Measurements from ENCODE around the gene NCSTN. TPM values are rescaled to one million over a fixed set of nuclear protein-coding genes. Genes with fewer than 3 reads are reported as not detected.

The NCSTN gene
- total and polyA plus RNA-seq, 9 of the 15 experiments (the other 6 are each of a cell fraction or from before 2014, with no cell fraction given): 21.3 to 91.1 (median 57.9) TPM

DNA sequence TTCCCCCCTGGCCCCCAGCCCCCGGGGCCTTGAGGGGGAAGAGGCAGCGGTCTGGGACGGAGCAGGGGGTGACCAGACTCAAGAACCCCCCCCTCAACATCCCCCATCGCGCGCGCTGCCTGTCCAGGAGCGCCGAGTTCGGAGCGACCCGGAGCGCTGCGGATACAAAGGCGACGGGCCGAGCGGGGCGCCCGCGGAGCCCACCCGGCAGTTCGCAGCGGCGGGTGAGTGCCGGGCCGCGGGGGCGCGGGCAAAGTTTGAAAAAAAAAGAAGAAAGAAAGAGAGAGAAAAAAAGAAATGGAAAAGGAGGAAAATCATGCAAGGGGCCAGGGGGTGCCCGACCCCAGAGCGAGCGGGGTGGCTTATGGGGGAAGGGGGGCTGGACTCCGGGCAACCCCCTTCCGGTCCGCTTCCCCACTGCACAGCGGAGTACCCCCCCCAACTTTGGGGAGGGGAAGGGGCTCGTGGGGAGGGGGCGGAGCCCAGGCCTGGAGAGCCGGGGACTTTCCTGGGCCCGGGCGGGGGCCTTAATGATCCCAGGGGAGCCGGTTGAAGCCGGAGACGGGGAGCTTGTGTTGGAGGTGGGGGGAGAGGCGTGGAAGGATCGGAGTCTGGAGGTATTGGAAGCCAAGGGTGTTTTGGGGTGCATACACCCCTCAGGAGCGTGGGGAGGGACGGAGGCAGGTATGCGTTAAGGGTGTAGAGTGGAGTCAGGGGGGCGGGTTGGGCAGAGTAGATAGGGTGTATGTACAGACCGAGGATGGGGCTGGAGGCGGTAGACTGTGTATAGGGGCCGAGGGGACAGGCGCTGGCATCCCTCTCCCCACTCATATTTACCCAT lies 57.7 kb downstream of the NCSTN start (continued):
- TF ChIP-seq ZNF512 (tag; IDR thresholded peaks at IDR 0.05): peak; percentile 36; the same call in 1 of the 2 replicates
- peak; percentile 44; the same call in 1 of the 2 replicates for TF ChIP-seq ZFX (CRISPR knock-in tag; IDR thresholded peaks at IDR 0.05)
- TF ChIP-seq LCOR (CRISPR knock-in tag; IDR thresholded peaks at IDR 0.05): no peak
- peak; percentile 42 for TF ChIP-seq REST (IDR thresholded peaks at IDR 0.05; ENCODE audit: borderline replicate concordance)
- no peak for TF ChIP-seq REST (CRISPR knock-in tag; IDR thresholded peaks at IDR 0.05; ENCODE audit: low read depth)
- TF ChIP-seq GABPB1 (CRISPR knock-in tag; IDR thresholded peaks at IDR 0.05): 0 out of 2 replicates have a peak, but pooled peaks have one; percentile 24
- peak; percentile 9 for TF ChIP-seq CCNT2 (IDR thresholded peaks at IDR 0.05; ENCODE audit: borderline replicate concordance, extremely low read depth, insufficient read length, low read depth, low read length)
- TF ChIP-seq ZFPM2 (CRISPR knock-in tag; IDR thresholded peaks at IDR 0.05): no peak
- TF ChIP-seq POLR2G (IDR thresholded peaks at IDR 0.05; ENCODE audit: low read depth, low read length): peak; percentile 45; the same call in 1 of the 2 replicates
- no peak for TF ChIP-seq ZNF740 (CRISPR knock-in tag; IDR thresholded peaks at IDR 0.05)
- TF ChIP-seq ZNF740 (tag; IDR thresholded peaks at IDR 0.05): peak in 1 of 2 experiments; percentile 81; a peak in 2 of 4 replicates
- 0 out of 2 replicates have a peak, but pooled peaks have one; percentile 45 for TF ChIP-seq GATAD2A (IDR thresholded peaks at IDR 0.05)
- no peak for TF ChIP-seq XRCC3 (IDR thresholded peaks at IDR 0.05)
- no peak for TF ChIP-seq MAFG (tag; conservative IDR thresholded peaks at IDR 0.05)
- no peak for TF ChIP-seq E2F3 (CRISPR knock-in tag; IDR thresholded peaks at IDR 0.05)
